Smooth muscle cell (in vitro differentiated cells): ENCODE results near the gene ISCA2. TPM values are rescaled to one million over a fixed set of nuclear protein-coding genes. Genes with fewer than 3 reads are reported as not detected.

Source experiments
- DNase-seq: peaks from one replicate; lab custom pipeline; 2025; ENCODE audit not compliant: unreplicated experiment; lab: John Stamatoyannopoulos, UW
- H2AFZ ChIP-seq: fragments of 200-600 bp; sonication (generic); 2 replicates; pipeline ENCODE4 v1.6.0; 2016; ENCODE audit warnings: antibody characterized with exemption, low read depth, mild to moderate bottlenecking
- H3F3A ChIP-seq: fragments of 200-600 bp; sonication (generic); 2 replicates; pipeline ENCODE4 v1.6.0; 2017; ENCODE audit warnings: antibody characterized with exemption, low read depth
- H3K27ac ChIP-seq: fragments of 200-600 bp; sonication (generic); 2 replicates; pipeline ENCODE4 v1.5.1; 2016; ENCODE audit warnings: low read depth, mild to moderate bottlenecking
- H3K27me3 ChIP-seq: fragments of 200-600 bp; sonication (generic); 2 replicates; pipeline ENCODE4 v1.6.1; 2016; ENCODE audit warnings: low read depth, mild to moderate bottlenecking
- H3K36me3 ChIP-seq: fragments of 200-600 bp; sonication (generic); 2 replicates; pipeline ENCODE4 v1.5.1; 2016; ENCODE audit warnings: low read depth
- H3K4me1 ChIP-seq: fragments of 200-600 bp; sonication (generic); 2 replicates; pipeline ENCODE4 v1.5.1; 2016; ENCODE audit warnings: low read depth
- H3K4me2 ChIP-seq: fragments of 200-600 bp; sonication (generic); 2 replicates; pipeline ENCODE4 v1.6.0; 2016; ENCODE audit warnings: mild to moderate bottlenecking
- H3K4me3 ChIP-seq: fragments of 200-600 bp; sonication (generic); 2 replicates; pipeline ENCODE4 v1.5.1; 2016; ENCODE audit warnings: mild to moderate bottlenecking
- H3K79me2 ChIP-seq: fragments of 200-600 bp; sonication (generic); 2 replicates; pipeline ENCODE4 v1.6.0; 2016; ENCODE audit warnings: low read depth, mild to moderate bottlenecking
- H3K9ac ChIP-seq: fragments of 200-600 bp; sonication (generic); 2 replicates; pipeline ENCODE4 v1.6.0; 2016; ENCODE audit warnings: low read depth
- H3K9me3 ChIP-seq: fragments of 200-600 bp; sonication (generic); replicated peaks from 2 replicates; pipeline ENCODE4 v1.5.1; 2016; ENCODE audit warnings: low read depth
- H4K20me1 ChIP-seq: fragments of 200-600 bp; sonication (generic); 2 replicates; pipeline ENCODE4 v1.6.0; 2016; ENCODE audit warnings: low read depth
- CTCF ChIP-seq: fragments of 200-600 bp; sonication (generic); IDR thresholded peaks from 2 replicates; pipeline ENCODE4 v1.5.1; 2017; ENCODE audit warnings: borderline replicate concordance, mild to moderate bottlenecking, antibody characterized with exemption; ENCODE audit not compliant: insufficient read depth, poor library complexity, severe bottlenecking
- WGBS: methylation state at CpG from one replicate; pipeline ENCODE4 v1.1.7; 2016; ENCODE audit warnings: low lambda C conversion rate; 5-methylcytosine and 5-hydroxymethylcytosine counted together
- polyA plus RNA-seq: library from polyadenylated mRNA; unstranded; fragments of >200 nt; fragmentation: Nextera tagmentation; extraction: Ambion mirVana; gene quantifications from 2 replicates; pipeline ENCODE4 v1.2.1, GENCODE V29; 2016
- total RNA-seq: library from RNA; depleted of rRNA; stranded (reverse); fragments of >200 nt; gene quantifications from 2 replicates; pipeline ENCODE4 v1.2.3, GENCODE V29; 2014

Gene ISCA2
- total and polyA plus RNA-seq, 2 experiments from 2014 or later = 15.0 to 65.8 TPM

GRCh38 chr14:74509587-74510222 lies 16.1 kb downstream of the ISCA2 start:
- Histone ChIP-seq H3K4me1 (peaks cover 7% of the 10 kb centered on the region), H3F3A (no peaks in the 10 kb centered on the region), H3K36me3 (peaks cover 5% of the 10 kb centered on the region), H3K4me3 (no peak overlapping the region), H3K27ac (no peak overlapping the region), H3K9me3 (no peaks in the 10 kb centered on the region), H3K27me3 (no peaks in the 10 kb centered on the region), H3K4me2 (no peak overlapping the region), H3K79me2 (no peaks in the 10 kb centered on the region), H2AFZ (no peak overlapping the region), H4K20me1 (no peaks in the 10 kb centered on the region), H3K9ac (no peak overlapping the region)
- 95% methylated on average over 10 of the region's 10 CpGs for WGBS
- no peak for TF ChIP-seq CTCF
- DNase-seq = no peak

GRCh38 chr14:74510223-74510931 lies 16.8 kb downstream of the ISCA2 start:
- Histone ChIP-seq H3K36me3 (peaks cover 5% of the 10 kb centered on the region), H4K20me1 (no peaks in the 10 kb centered on the region), H3K27me3 (no peaks in the 10 kb centered on the region), H3K4me1 (peaks cover 7% of the 10 kb centered on the region), H3K4me3 (no peak overlapping the region), H3K27ac (no peak overlapping the region), H3K9ac (no peak overlapping the region), H2AFZ (no peak overlapping the region), H3F3A (no peaks in the 10 kb centered on the region), H3K9me3 (no peaks in the 10 kb centered on the region), H3K4me2 (no peak overlapping the region), H3K79me2 (no peaks in the 10 kb centered on the region)
- no peak for DNase-seq
- WGBS = 69% methylated on average over 21 of the region's 21 CpGs
- TF ChIP-seq CTCF = no peak

GRCh38 chr14:74510959-74511409 lies 17.4 kb downstream of the ISCA2 start:
- WGBS = 85% methylated on average over 10 of the region's 10 CpGs
- Histone ChIP-seq H3K27me3 (no peaks in the 10 kb centered on the region), H2AFZ (no peak overlapping the region), H4K20me1 (no peaks in the 10 kb centered on the region), H3K4me2 (no peak overlapping the region), H3K9me3 (no peaks in the 10 kb centered on the region), H3K4me3 (no peak overlapping the region), H3K27ac (no peak overlapping the region), H3K4me1 (peaks cover 7% of the 10 kb centered on the region), H3K36me3 (peaks cover 5% of the 10 kb centered on the region), H3K9ac (no peak overlapping the region), H3F3A (no peaks in the 10 kb centered on the region), H3K79me2 (no peaks in the 10 kb centered on the region)
- DNase-seq = no peak
- TF ChIP-seq CTCF = no peak
